OCI-LY3 (cell line): ENCODE data around the gene PRRT1.

ENCODE experiments used
- CTCF ChIP-seq: fragments of 200-600, 300-600 bp; sonication (generic); IDR thresholded peaks from 2 replicates; pipeline ENCODE4 v1.5.1; 2014; ENCODE audit warnings: antibody characterized with exemption, low read length, low read depth
- EZH2phosphoT487 ChIP-seq: fragments of 200-600 bp; shearing (Covaris generic); IDR thresholded peaks from 2 replicates; pipeline ENCODE4 v1.6.1; 2018; ENCODE audit warnings: antibody characterized with exemption, mixed run types, low read depth

- TF ChIP-seq CTCF (no peak), EZH2phosphoT487 (no peak)
Measured at GRCh38 chr6:32181148-32181702, 29.5 kb upstream of the PRRT1 start.
